Peyer's patch (tissue), 4 donors: ENCODE data around the gene TSSC4. TPM values are rescaled to one million over a fixed set of nuclear protein-coding genes. Genes with fewer than 3 reads are reported as not detected.
"Not testable (repeated sequence)": the region's sequence is repeated elsewhere in the genome, so short reads cannot be mapped to it uniquely, and the experiment has no call there.

ENCODE experiments used
- DNase-seq, 3 donors: peaks; one replicate each; pipeline ENCODE4 v3.0.0-alpha.2; 2017 to 2019
- H3K27ac ChIP-seq, 4 donors: fragments of 200-600 bp; sonication (generic); one replicate each; pipeline ENCODE4 v1.5.1; 2016 to 2019
- H3K27me3 ChIP-seq, 2 donors: fragments of 200-600 bp; sonication (generic); one replicate each; pipeline ENCODE4 v1.5.1; 2019
- H3K36me3 ChIP-seq, 3 donors: fragments of 200-600 bp; sonication (generic); one replicate each; pipeline ENCODE4 v1.5.1; 2016 to 2019
- H3K4me1 ChIP-seq, 4 donors: fragments of 200-600 bp; sonication (generic); one replicate each; pipeline ENCODE4 v1.5.1; 2016 to 2019
- H3K4me3 ChIP-seq, 4 donors: fragments of 200-600 bp; sonication (generic); 1 replicate in 3 of 4; 2 replicates in 1 of 4; pipeline ENCODE4 v1.5.1; 2016 to 2019; ENCODE audit warnings: mild to moderate bottlenecking in 1 of 4
- H3K9me3 ChIP-seq, 4 donors: fragments of 200-600 bp; sonication (generic); one replicate each; pipeline ENCODE4 v1.5.1; 2016 to 2019; ENCODE audit warnings: mild to moderate bottlenecking in 1 of 4
- POLR2A ChIP-seq, 2 donors: fragments of 450-650 bp; IDR thresholded peaks; one replicate each; pipeline ENCODE4 v1.5.1; 2017; ENCODE audit warnings: antibody characterized with exemption in 2 of 2, mild to moderate bottlenecking in 2 of 2, moderate library complexity in 2 of 2
- total RNA-seq, 4 donors: library from RNA; depleted of rRNA; stranded (reverse); fragments of >200 nt; gene quantifications; one replicate each; pipeline ENCODE4 v1.1.0, GENCODE V29; 2016
- TF ChIP-seq, protein P1 (sequence below), 6 experiments: fragments of 450-650 bp in 4 of 6; fragments of 200-600 bp in 2 of 6; sonication (generic) in 1 of 6; IDR thresholded peaks; one replicate each; pipeline ENCODE4 v1.5.1; 2017 to 2019; ENCODE audit warnings: antibody characterized with exemption in 6 of 6, mild to moderate bottlenecking in 3 of 6, moderate library complexity in 1 of 6

TSSC4 gene
- total RNA-seq, 4 donors from 2014 or later = 16.5 to 40.2 (median 34.1) TPM

DNA sequence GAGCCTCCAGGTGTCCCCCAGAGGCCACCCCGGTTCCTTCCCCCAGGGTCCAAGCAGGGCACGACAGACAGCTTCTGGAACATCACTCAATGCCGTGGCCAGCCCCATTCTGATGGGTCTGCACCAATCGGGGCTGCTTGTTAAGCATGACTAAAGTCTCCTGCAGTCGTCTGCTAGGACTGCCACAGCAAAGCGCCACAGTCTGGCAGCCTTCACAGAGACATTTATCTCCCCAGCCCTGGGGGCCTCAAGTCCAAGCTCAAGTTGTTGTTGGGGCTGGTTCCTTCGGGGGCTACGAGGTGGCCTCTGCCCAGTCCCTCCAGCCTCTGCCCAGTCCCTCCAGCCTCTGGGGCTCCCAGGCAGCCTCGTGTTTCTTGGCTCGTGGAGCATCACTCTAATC lies 37.4 kb upstream of the TSSC4 start:
- no peaks in the 10 kb centered on the region for H3K27me3 ChIP-seq
- H3K4me3 ChIP-seq = no peak overlapping the region
- H3K4me1 ChIP-seq = no peaks in the 10 kb centered on the region
- no peak for DNase-seq
- no peaks in the 10 kb centered on the region for H3K9me3 ChIP-seq
- TF ChIP-seq, protein P1, sequence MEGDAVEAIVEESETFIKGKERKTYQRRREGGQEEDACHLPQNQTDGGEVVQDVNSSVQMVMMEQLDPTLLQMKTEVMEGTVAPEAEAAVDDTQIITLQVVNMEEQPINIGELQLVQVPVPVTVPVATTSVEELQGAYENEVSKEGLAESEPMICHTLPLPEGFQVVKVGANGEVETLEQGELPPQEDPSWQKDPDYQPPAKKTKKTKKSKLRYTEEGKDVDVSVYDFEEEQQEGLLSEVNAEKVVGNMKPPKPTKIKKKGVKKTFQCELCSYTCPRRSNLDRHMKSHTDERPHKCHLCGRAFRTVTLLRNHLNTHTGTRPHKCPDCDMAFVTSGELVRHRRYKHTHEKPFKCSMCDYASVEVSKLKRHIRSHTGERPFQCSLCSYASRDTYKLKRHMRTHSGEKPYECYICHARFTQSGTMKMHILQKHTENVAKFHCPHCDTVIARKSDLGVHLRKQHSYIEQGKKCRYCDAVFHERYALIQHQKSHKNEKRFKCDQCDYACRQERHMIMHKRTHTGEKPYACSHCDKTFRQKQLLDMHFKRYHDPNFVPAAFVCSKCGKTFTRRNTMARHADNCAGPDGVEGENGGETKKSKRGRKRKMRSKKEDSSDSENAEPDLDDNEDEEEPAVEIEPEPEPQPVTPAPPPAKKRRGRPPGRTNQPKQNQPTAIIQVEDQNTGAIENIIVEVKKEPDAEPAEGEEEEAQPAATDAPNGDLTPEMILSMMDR (IDR thresholded peaks at IDR 0.05) = no peak
- H3K36me3 ChIP-seq = no peaks in the 10 kb centered on the region
- no peak overlapping the region for H3K27ac ChIP-seq

DNA sequence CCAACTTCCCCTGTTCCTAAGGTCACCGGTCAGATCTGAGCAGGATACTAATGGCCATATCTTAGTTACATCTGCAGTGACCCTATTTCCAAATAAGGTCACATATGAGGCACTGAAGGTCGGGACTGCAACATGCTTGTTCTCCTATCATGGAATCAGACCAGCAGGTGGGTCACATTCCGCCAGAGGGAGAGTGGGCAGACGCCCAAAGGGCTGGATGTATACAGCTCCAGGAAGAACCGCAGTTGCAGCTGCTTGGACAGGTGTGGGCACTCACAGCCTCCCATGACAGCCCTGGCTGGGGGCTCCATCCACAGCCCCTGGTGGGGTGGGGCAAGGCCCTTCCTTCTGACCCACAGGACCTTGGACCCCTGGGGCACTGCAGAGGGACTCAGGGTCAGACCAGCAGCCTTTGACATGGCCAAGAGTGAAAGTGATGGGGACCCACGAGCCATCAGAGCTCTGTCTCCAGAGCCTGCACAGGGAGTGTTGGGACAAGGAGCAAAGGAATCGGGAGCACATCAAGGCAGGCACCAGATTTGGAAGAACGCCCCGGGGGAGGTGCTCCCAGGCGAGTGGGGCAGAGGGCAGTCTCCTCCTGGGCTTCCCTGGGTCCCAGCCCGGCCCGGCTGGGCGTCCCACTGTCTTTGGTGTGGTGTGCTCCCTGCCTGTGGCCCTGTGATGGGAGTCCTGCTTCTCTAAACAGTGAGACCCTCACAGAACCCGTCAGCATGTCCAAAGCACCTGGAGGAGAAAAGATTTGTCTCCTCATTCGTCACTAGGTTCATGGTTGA lies 36.8 kb upstream of the TSSC4 start:
- Histone ChIP-seq H3K36me3 (no peaks in the 10 kb centered on the region), H3K4me3 (no peak overlapping the region), H3K9me3 (no peaks in the 10 kb centered on the region), H3K27me3 (no peaks in the 10 kb centered on the region), H3K27ac (no peak overlapping the region), H3K4me1 (no peaks in the 10 kb centered on the region)
- TF ChIP-seq, protein P1 (IDR thresholded peaks at IDR 0.05) = no peak
- TF ChIP-seq POLR2A (IDR thresholded peaks at IDR 0.05) = no peak
- no peak for DNase-seq

DNA sequence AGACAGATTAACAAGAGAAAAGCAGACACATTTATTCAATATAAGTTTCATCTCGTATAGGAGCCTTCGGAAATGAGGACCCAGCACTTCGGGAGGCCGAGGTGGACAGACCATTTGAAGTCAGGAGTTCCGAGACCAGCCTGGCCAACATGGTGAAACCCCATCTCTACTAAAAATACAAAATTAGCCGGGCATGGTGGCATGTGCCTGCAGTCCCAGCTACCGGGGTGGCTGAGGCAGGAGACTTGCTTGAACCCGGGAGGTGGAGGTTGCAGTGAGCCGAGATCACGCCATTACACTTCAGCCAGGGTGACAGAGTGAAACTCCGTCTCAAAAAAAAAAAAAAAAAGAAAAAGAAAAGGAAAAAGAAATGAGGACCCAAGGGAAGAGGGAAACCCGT lies 36.2 kb upstream of the TSSC4 start:
- not testable (repeated sequence) for H3K27ac ChIP-seq, H3K4me3 ChIP-seq, H3K9me3 ChIP-seq, H3K4me1 ChIP-seq, DNase-seq, H3K27me3 ChIP-seq, H3K36me3 ChIP-seq

DNA sequence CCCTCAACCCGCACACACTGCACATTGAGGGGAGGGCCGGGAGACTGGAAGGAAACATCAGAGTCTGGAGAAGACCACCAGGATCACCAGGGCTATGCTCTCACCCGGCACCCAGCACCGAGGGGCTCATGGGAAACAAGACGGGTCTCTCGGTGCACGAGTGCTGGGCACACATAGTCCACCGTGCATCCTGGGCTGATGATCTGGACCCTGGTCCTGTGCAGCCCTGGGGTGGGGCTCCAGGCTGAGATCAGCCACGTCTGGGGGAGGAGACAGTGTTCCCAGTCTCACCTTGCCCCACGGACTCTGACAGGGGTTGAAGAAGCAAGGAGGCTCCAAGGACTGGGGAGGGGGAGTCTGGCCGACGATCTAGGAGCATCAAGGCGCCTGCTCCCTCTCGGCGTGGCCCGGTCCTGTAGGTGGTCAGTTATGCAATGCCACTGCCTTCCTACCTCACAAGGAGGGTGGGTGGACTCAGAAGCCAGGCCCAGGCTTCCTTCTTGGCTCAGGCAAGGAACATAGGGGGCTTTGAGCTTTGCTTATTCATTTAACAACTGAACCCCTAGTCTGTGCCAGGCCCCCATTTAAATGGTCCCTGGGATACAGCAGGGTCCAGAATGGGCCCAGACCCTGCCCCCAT lies 34.9 kb upstream of the TSSC4 start:
- Histone ChIP-seq H3K27ac (no peak overlapping the region), H3K36me3 (no peaks in the 10 kb centered on the region), H3K4me1 (no peaks in the 10 kb centered on the region), H3K4me3 (no peak overlapping the region), H3K27me3 (no peaks in the 10 kb centered on the region), H3K9me3 (no peaks in the 10 kb centered on the region)
- no peak for TF ChIP-seq POLR2A (IDR thresholded peaks at IDR 0.05)
- TF ChIP-seq, protein P1 (IDR thresholded peaks at IDR 0.05) = no peak
- no peak for DNase-seq

DNA sequence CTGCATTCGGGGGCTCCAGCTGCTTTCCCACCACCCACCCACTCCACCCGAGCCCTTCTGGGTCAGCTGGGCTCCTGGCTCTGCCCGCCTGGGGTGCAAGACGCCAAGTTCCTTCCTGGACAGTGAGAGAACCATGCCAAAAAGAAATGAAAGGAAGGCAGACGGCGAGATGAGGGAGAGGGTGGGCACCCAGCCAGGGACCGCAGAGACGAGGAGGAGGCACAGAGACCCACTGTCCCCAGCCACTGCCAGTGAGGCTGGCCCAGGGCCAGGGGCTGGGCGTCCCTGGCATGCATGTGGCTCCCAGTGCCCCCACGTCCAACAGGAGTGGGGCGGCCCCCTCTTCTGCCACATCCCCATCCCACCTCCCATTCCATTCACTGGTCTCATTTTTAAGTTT lies 34.3 kb upstream of the TSSC4 start:
- DNase-seq = no peak
- H3K27ac ChIP-seq = no peak overlapping the region
- TF ChIP-seq POLR2A (IDR thresholded peaks at IDR 0.05) = no peak
- TF ChIP-seq, protein P1 (IDR thresholded peaks at IDR 0.05) = no peak
- no peaks in the 10 kb centered on the region for H3K27me3 ChIP-seq
- no peaks in the 10 kb centered on the region for H3K36me3 ChIP-seq
- no peak overlapping the region for H3K4me3 ChIP-seq
- H3K4me1 ChIP-seq = no peaks in the 10 kb centered on the region
- H3K9me3 ChIP-seq = no peaks in the 10 kb centered on the region

DNA sequence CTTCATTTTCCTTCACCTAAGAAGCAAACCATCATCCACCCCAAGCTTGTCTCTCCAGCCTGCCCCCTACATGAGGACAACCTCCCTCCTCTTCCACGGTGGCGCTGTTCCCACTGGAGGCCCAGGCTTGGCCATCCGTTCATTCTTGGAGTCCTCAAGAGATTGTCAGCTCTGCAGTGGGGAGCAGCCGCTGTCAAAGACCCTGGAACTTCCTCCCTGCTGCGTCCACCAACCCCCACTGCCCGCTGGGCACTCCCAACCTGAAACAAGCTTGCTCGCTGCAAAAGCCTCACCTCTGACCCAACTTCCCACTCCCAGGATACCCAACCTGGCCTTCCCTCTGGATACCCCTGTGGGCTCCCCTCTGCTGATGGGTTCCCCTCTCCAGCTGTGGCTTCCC lies 33.8 kb upstream of the TSSC4 start:
- H3K27me3 ChIP-seq = no peaks in the 10 kb centered on the region
- DNase-seq = no peak
- no peak overlapping the region for H3K27ac ChIP-seq
- TF ChIP-seq POLR2A (IDR thresholded peaks at IDR 0.05) = no peak
- no peaks in the 10 kb centered on the region for H3K36me3 ChIP-seq
- no peaks in the 10 kb centered on the region for H3K4me1 ChIP-seq
- no peak overlapping the region for H3K4me3 ChIP-seq
- H3K9me3 ChIP-seq = no peaks in the 10 kb centered on the region
